NCI-H1092 treated with DMSO at 0.1 percent for 48 hours (cell line): ENCODE results near the gene ARHGAP28.

ENCODE experiments used
- DNase-seq: peaks from one replicate; lab custom pipeline; 2025; lab: John Stamatoyannopoulos, UW

Gene ARHGAP28

DNA sequence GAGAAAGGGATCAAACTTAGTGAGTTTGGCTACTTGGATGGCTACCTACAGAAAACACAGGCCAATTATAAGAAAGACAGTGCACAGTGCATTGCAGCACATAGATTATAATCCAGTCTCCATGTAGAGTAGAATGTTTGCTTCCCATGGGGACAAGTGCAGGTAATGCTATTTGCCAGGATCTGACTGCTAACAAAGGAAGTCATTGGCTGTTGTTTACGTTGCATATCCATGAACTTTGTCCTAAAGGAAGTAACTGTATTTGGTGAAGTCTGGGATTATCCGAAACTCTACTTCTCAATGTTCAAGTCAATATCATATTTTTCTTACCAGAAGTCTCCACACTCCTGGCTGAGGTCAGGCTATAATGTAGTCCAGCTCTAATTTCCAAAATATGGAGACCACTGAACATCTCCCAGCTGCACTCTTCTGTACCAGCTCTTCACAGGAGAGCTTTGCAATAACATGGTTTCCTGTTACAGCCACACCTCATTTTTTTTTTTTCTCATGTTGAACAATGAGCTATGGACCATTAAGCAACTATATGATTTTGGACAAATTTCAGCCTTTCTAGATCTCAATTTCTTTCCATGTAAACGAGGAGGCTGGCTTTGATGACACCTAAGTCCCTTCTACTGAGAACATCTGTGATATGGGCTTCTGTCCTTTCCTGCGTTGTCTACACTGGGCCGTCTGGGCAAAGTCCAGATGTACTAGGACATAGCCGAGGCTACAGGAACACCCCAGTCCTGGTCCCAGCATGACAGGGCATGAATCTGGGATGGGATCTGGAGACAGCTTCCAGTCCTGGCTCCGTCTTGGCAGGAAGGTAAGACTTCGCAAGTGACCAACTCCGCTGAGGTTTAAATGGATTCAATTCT lies 233.3 kb downstream of the ARHGAP28 start:
- DNase-seq, result no peak

DNA sequence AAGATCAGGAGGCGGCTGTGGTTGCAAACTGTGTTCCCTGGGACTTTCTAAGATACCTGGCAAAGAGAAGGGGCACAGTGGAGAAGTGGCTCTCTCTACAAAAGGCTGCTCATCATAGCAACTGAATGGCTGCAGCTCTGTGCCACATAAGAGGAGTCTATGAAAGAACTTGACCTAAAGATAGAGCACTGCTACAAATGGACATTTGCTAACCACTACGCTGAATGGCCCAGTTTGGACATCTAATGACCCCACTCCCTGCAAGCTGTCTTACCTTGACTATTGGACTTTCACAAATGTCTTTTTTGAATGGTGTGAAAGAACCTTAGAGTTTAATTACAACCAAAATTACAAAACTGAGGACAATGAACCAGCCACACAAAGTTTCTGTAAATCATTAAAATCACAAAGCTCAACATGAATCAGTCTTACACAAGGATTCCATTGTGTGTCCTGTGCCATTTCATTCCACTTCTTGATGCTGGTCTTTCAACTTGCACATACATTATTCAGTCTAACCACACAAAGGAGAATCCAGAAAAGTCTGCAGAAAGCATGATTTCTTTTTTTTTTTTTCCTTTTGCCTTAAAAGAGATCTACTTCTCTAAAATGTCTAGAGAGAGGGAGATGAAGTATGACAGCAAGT lies 234.1 kb downstream of the ARHGAP28 start:
- DNase-seq, result no peak
